A549 (cell line): ENCODE measurements around the gene CIT. TPM values are rescaled to one million over a fixed set of nuclear protein-coding genes. Genes with fewer than 3 reads are reported as not detected.

ENCODE experiments used
- ATAC-seq, 2 experiments: fragments of 200-7000 bp in 1 of 2; fragments of >200 bp in 1 of 2; cut with Nextera tagmentation in 1 of 2; cut with Tn5 transposase in 1 of 2; 3 replicates each; pipeline versions ENCODE4 v1.8.0 to v1.9.1; 2018 to 2020; ENCODE audit warnings: mild to moderate bottlenecking in 1 of 2, moderate library complexity in 1 of 2
- CTCF ChIA-PET: fragments of 300-600 bp; sonication (Branson Sonifier 250); formaldehyde crosslinking; extraction: SDS; loops from one replicate; lab custom pipeline; 2021; ENCODE audit warnings: antibody characterized with exemption, inconsistent platforms; lab: Yijun Ruan, JAX
- POLR2A ChIA-PET: fragments of 350-600 bp; formaldehyde crosslinking; extraction: SDS; loops from one replicate; lab custom pipeline; 2021; ENCODE audit warnings: antibody characterized with exemption, inconsistent platforms; lab: Yijun Ruan, JAX
- DNase-seq, 2 experiments: peaks; one replicate each; pipeline versions ENCODE4 v3.0.0 to v3.0.0-alpha.2; 2011 to 2016; ENCODE audit warnings: low read depth in 1 of 2, low spot score in 1 of 2
- FAIRE-seq: peaks from 2 replicates; lab custom pipeline; 2011; peaks lifted over from hg19 to GRCh38; lab: Jason Lieb, UNC
- H3K27ac ChIP-seq, 2 experiments: fragments of >200 bp; sonication (Bioruptor Twin); formaldehyde crosslinking; 3 replicates each; pipeline ENCODE4 v1.5.1; 2016 to 2017
- H3K4me1 ChIP-seq: fragments of >200 bp; sonication (Bioruptor Twin); formaldehyde crosslinking; 3 replicates; pipeline ENCODE4 v1.6.1; 2016
- H3K4me2 ChIP-seq: fragments of >200 bp; sonication (Bioruptor Twin); formaldehyde crosslinking; 3 replicates; pipeline ENCODE4 v1.6.1; 2016
- H3K4me3 ChIP-seq: fragments of >200 bp; sonication (Bioruptor Twin); formaldehyde crosslinking; 3 replicates; pipeline ENCODE4 v1.5.1; 2016
- H3K9me3 ChIP-seq: fragments of >200 bp; sonication (Bioruptor Twin); formaldehyde crosslinking; 3 replicates; pipeline ENCODE4 v1.6.1; 2016
- BHLHE40 ChIP-seq: IDR thresholded peaks from 2 replicates; pipeline ENCODE4 v1.6.1; 2012; ENCODE audit warnings: low read depth, low read length, inconsistent platforms
- CBX2 ChIP-seq: fragments of 200-600 bp; sonication (generic); IDR thresholded peaks from 2 replicates; pipeline ENCODE4 v1.6.1; 2016; ENCODE audit warnings: low read depth, mild to moderate bottlenecking, borderline replicate concordance
- CBX8 ChIP-seq: fragments of 200-600 bp; sonication (generic); IDR thresholded peaks from 2 replicates; pipeline ENCODE4 v1.6.1; 2016
- CHD2 ChIP-seq: fragments of 150-350 bp; IDR thresholded peaks from 2 replicates; pipeline ENCODE4 v1.6.1; 2014; ENCODE audit warnings: low read length; ENCODE audit not compliant: partially characterized antibody
- CHD4 ChIP-seq: fragments of 200-600 bp; sonication (generic); IDR thresholded peaks from 2 replicates; pipeline ENCODE4 v1.6.1; 2016; ENCODE audit warnings: antibody characterized with exemption, mild to moderate bottlenecking, borderline replicate concordance
- E2F6 ChIP-seq: IDR thresholded peaks from 2 replicates; pipeline ENCODE4 v1.6.1; 2012; ENCODE audit warnings: low read depth, borderline replicate concordance
- HEYL ChIP-seq: fragments of 250-450 bp; sonication (Bioruptor Pico); IDR thresholded peaks from 2 replicates; pipeline ENCODE4 v1.8.0; 2021; ENCODE audit warnings: mild to moderate bottlenecking, moderate library complexity
- HOXB5 ChIP-seq: fragments of 250-450 bp; sonication (Bioruptor Pico); IDR thresholded peaks from 2 replicates; pipeline ENCODE4 v1.5.0; 2020; ENCODE audit warnings: mild to moderate bottlenecking, moderate library complexity
- KDM5A ChIP-seq: fragments of 200-600 bp; sonication (generic); IDR thresholded peaks from 2 replicates; pipeline ENCODE4 v1.6.1; 2016; ENCODE audit warnings: antibody characterized with exemption, mild to moderate bottlenecking
- NR3C1 ChIP-seq: fragments of >200 bp; sonication (Bioruptor Twin); formaldehyde crosslinking; IDR thresholded peaks from 3 replicates; pipeline ENCODE4 v1.6.1; 2017
- PBX3 ChIP-seq: IDR thresholded peaks from 2 replicates; pipeline ENCODE4 v1.6.1; 2012
- POLR2AphosphoS2 ChIP-seq: conservative IDR thresholded peaks from 2 replicates; pipeline ENCODE4 v1.6.1; 2012; ENCODE audit warnings: low read length, improper control_type of control experiment, inconsistent platforms
- RAD21 ChIP-seq, 2 experiments: fragments of >200 bp in 1 of 2; sonication (Bioruptor Twin) in 1 of 2; formaldehyde crosslinking in 1 of 2; IDR thresholded peaks in 1 of 2; conservative IDR thresholded peaks in 1 of 2; 2 replicates in 1 of 2; 3 replicates in 1 of 2; pipeline ENCODE4 v1.6.1; 2012 to 2018; ENCODE audit warnings: inconsistent platforms in 1 of 2
- RCOR1 ChIP-seq: fragments of 150-350 bp; IDR thresholded peaks from 2 replicates; pipeline ENCODE4 v1.6.1; 2014; ENCODE audit warnings: antibody characterized with exemption, low read length, low read depth
- SREBF2 ChIP-seq: fragments of 450-650 bp; IDR thresholded peaks from 2 replicates; pipeline ENCODE4 v1.6.1; 2014; ENCODE audit warnings: mild to moderate bottlenecking, moderate library complexity
- TFCP2L1 ChIP-seq: fragments of 250-450 bp; sonication (Bioruptor Pico); IDR thresholded peaks from 2 replicates; pipeline ENCODE4 v1.5.0; 2021; ENCODE audit warnings: mild to moderate bottlenecking
- TP53 ChIP-seq: fragments of 250-450 bp; sonication (Bioruptor Pico); IDR thresholded peaks from 2 replicates; pipeline ENCODE4 v1.5.0; 2021; ENCODE audit warnings: mild to moderate bottlenecking, moderate library complexity
- ZC3H11A ChIP-seq: fragments of 450-650 bp; IDR thresholded peaks from 2 replicates; pipeline ENCODE4 v1.6.1; 2014; ENCODE audit warnings: antibody characterized with exemption, mild to moderate bottlenecking
- ZSCAN20 ChIP-seq: fragments of 250-450 bp; sonication (Bioruptor Pico); IDR thresholded peaks from 2 replicates; pipeline ENCODE4 v1.8.0; 2022; ENCODE audit warnings: mild to moderate bottlenecking, moderate library complexity
- WGBS: methylation state at CpG from one replicate; pipeline ENCODE4 v1.1.6; 2017; ENCODE audit errors: missing lambda C conversion rate; 5-methylcytosine and 5-hydroxymethylcytosine counted together
- polyA plus RNA-seq, 4 experiments: library from polyadenylated mRNA; depleted of rRNA in 3 of 4; stranded (reverse); fragments of >200 nt; fragmentation: RNase III in 1 of 4; extraction: RNeasy Plus Mini Kit Qiagen cat#74134 plus additional on column Dnase treatment in 1 of 4; gene quantifications; 2 replicates in 3 of 4; 3 replicates in 1 of 4; pipeline ENCODE4 v1.2.3, GENCODE V29; 2011 to 2017
- TF ChIP-seq, protein P1 (sequence below): fragments of >200 bp; sonication (Bioruptor Twin); formaldehyde crosslinking; IDR thresholded peaks from 3 replicates; pipeline ENCODE4 v1.6.1; 2016
- TF ChIP-seq, protein P2 (sequence below): fragments of >200 bp; sonication (Bioruptor Twin); formaldehyde crosslinking; IDR thresholded peaks from 3 replicates; pipeline ENCODE4 v1.5.1; 2016

The CIT gene
- polyA plus RNA-seq, 2 of the 4 experiments (the other 2 are of a cell fraction): 12.5 to 25.4 TPM

DNA sequence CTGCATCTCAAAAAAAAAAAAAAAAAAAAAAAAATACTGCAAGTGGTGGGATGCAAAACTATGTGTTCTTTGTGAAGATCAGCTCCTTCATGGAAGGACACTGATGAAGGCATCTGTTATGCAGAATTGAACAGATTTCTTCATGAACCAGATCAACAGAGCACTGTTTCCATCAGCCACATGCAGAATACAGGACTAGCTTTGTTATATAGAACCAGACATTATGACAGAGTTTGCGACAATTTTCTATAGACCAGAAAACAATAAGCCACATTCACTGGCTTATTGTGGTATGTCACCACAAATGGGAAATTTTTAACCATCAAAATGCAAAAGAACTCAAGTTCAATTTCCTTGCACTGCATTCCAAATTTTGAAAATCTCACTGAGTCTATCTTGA, 34.7 kb downstream of the CIT start:
- ATAC-seq (no peak), DNase-seq (no peak), FAIRE-seq (no peak)
- TF ChIP-seq RAD21 (conservative IDR thresholded peaks at IDR 0.05 in 1 of 2, IDR thresholded peaks at IDR 0.05 in 1 of 2): no peak
- TF ChIP-seq, protein P1, sequence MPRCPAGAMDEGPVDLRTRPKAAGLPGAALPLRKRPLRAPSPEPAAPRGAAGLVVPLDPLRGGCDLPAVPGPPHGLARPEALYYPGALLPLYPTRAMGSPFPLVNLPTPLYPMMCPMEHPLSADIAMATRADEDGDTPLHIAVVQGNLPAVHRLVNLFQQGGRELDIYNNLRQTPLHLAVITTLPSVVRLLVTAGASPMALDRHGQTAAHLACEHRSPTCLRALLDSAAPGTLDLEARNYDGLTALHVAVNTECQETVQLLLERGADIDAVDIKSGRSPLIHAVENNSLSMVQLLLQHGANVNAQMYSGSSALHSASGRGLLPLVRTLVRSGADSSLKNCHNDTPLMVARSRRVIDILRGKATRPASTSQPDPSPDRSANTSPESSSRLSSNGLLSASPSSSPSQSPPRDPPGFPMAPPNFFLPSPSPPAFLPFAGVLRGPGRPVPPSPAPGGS: no peak
- TF ChIP-seq TP53 (CRISPR knock-in tag): no peak
- TF ChIP-seq BHLHE40: no peak
- no peak for TF ChIP-seq PBX3
- TF ChIP-seq ZC3H11A: no peak
- no peak for TF ChIP-seq TFCP2L1 (CRISPR knock-in tag)
- no peak for TF ChIP-seq ZSCAN20 (CRISPR knock-in tag)
- Histone ChIP-seq H3K4me1 (no peaks in the 10 kb centered on the region), H3K4me3 (no peak overlapping the region), H3K9me3 (peaks cover 2% of the 10 kb centered on the region; the same call in 1 of the 3 replicates), H3K27ac (no peak overlapping the region), H3K4me2 (no peak overlapping the region)
- CTCF ChIA-PET: interaction anchor here (0.9 to 1.1 kb wide), 2 partner anchors 22 to 61 kb away, joined by 3 read pairs; no protein-coding TSS in a partner anchor
- POLR2A ChIA-PET: interaction anchor here (0.6 kb wide), 1 partner anchor 147 kb away, joined by 7 read pairs; no protein-coding TSS in a partner anchor
- 94% methylated on average over 1 of the region's 1 CpG for WGBS

DNA sequence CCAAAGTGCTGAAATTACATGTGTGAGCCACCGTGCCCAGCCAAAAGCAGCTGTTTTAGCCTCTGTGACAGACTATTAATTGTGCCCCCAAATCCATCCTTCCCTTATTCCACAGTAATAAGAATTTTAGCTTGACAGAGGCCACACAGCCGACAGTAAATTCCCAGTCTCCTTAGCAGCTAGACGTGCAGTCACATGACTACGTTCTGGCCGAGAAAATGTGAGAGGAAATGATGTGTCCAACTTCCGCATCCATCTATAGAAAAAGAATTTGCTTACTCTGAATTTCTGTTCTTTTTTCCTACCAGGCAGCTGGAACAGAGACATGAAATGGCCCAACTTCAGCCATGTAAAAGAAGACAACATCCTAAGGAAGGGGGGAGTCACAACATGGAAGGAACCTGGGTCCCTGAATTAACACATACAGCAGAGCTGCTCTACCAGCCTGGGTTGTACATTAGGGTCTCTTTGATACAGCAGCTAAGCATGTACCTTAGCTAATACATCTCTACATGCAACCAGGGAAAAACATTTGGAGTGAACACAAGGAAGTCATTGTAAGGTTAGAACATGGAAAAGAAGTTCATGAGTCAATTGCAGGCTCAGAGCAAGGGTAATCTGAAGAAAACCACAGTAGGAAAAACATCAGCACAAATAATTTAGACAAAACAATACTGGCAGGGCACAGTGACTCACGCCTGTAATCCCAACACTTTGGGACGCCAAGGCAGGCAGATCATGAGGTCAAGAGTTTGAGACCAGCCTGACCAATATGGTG, 35.5 kb downstream of the CIT start:
- 95% methylated on average over 8 of the region's 8 CpGs for WGBS
- H3K4me1 ChIP-seq: no peaks in the 10 kb centered on the region
- no peak overlapping the region for H3K27ac ChIP-seq
- no peak overlapping the region for H3K4me3 ChIP-seq
- no peak for ATAC-seq
- FAIRE-seq: no peak
- DNase-seq: peak in 1 of 2 experiments; percentile 6
- POLR2A ChIA-PET: interaction anchor here (0.6 kb wide), 1 partner anchor 148 kb away, joined by 7 read pairs; no protein-coding TSS in a partner anchor
- H3K4me2 ChIP-seq: no peak overlapping the region
- H3K9me3 ChIP-seq: peaks cover 2% of the 10 kb centered on the region; the same call in 1 of the 3 replicates
- TF ChIP-seq CBX2: no peak
- no peak for TF ChIP-seq RCOR1
- TF ChIP-seq NR3C1: no peak
- no peak for TF ChIP-seq CHD2
- TF ChIP-seq, all 56 proteins: peak for 0
- CTCF ChIA-PET: interaction anchor here (0.8 to 1.1 kb wide), 2 partner anchors 62 to 296 kb away, joined by 3 read pairs; no protein-coding TSS in a partner anchor

DNA sequence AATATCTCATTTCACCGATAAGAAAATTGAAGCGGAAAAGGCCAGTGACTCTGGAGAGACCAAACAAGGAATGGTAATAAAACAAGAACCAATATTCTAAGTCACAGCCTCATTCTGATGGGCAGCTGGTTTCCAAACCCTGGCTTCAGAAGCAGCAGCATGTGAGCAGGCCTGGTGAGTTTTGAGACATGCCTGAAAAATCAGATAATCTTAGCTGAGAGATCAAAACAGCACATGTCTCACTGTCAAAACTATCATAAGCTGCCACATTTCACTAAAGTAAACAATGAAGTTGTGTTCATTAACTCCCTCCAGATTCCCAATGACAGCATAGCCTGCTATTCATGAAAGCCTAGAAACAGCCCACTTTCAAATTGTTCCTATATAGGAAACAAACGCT, 36.5 kb downstream of the CIT start:
- DNase-seq: no peak
- TF ChIP-seq CBX2 (no peak), CHD4 (no peak), HOXB5 (CRISPR knock-in tag) (no peak), TP53 (CRISPR knock-in tag) (no peak), SREBF2 (no peak), KDM5A (no peak), POLR2AphosphoS2 (no peak), CBX8 (no peak), HEYL (CRISPR knock-in tag) (no peak), E2F6 (no peak)
- TF ChIP-seq, protein P2, sequence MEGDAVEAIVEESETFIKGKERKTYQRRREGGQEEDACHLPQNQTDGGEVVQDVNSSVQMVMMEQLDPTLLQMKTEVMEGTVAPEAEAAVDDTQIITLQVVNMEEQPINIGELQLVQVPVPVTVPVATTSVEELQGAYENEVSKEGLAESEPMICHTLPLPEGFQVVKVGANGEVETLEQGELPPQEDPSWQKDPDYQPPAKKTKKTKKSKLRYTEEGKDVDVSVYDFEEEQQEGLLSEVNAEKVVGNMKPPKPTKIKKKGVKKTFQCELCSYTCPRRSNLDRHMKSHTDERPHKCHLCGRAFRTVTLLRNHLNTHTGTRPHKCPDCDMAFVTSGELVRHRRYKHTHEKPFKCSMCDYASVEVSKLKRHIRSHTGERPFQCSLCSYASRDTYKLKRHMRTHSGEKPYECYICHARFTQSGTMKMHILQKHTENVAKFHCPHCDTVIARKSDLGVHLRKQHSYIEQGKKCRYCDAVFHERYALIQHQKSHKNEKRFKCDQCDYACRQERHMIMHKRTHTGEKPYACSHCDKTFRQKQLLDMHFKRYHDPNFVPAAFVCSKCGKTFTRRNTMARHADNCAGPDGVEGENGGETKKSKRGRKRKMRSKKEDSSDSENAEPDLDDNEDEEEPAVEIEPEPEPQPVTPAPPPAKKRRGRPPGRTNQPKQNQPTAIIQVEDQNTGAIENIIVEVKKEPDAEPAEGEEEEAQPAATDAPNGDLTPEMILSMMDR: no peak
- 97% methylated on average over 3 of the region's 3 CpGs for WGBS
- Histone ChIP-seq H3K9me3 (peaks cover 2% of the 10 kb centered on the region; the same call in 1 of the 3 replicates), H3K27ac (no peak overlapping the region), H3K4me3 (no peak overlapping the region), H3K4me2 (no peak overlapping the region), H3K4me1 (no peaks in the 10 kb centered on the region)
- FAIRE-seq: no peak
- POLR2A ChIA-PET: no interaction called here
- no peak for ATAC-seq
- CTCF ChIA-PET: no interaction called here
